HUDEP-2 (cell line): ENCODE data around the gene INS.
"Not testable (repeated sequence)": the region's sequence is repeated elsewhere in the genome, so short reads cannot be mapped to it uniquely, and the experiment has no call there.

ENCODE experiments used
- DNase-seq, 76 experiments: peaks; one replicate each; lab custom pipeline; 2025; ENCODE audit not compliant: unreplicated experiment in 76 of 76; lab: John Stamatoyannopoulos, UW

The INS gene

DNA sequence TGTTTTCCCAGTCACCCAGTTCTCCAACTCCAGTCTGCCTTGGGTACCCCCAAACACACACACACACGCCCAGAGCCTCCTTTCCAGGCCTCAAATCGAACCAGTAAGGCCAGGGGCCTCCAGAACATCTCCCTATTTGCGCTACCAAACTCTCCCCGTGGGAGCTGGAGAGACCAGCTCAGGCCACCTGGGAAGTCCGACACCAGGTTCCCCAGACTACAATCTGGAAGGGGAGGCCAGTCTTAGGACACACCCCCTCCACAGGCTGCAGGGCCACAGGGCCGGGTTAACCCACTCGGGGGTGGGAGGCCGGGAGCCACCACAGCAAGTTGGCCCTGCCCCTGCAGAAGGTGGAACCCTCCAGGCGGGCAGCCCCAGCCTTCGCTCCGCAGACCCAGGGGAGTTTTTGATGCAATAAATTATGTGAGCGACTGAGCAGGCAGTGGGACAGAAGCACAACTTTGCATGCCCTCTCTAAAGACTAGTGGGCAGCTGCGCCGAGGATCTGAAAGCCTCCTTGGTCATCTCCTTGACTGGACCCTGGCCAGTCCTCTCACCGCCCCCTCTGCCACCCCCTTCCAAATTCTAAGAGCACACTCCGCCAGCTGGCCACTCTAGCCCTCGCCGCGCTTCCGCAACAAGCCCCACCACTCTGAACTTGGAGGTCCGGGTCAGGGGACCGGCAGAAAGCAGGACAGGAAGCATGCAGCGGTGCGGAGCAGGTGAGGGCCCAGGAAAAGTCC, 24.6 kb downstream of the INS start:
- no peak for DNase-seq

DNA sequence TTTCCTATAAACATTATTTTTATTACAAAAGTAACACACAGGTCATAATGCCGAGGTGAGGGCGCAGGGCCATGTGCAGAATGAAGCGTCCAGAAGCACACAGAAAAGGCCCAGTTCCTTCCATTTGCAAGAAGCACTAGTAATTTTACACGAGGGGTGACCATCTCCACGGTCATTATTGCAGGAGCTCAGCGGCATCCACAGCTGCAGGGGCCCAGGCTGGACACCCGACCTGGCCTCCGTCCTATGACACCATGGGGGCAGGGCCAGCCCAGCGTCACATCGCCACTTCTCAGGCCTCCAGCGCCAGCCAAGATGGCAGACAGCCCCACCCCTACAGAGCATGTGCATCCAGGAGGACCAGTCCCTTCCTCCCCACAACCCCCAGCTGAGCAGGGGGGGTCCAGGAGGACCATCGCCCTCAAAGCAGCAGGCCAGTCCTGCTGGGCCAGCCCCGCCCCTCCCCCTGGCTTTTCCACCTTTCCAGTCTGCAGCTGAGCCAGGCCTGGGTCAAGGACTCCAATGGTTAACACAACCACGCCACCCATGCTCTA, 25.3 kb downstream of the INS start:
- no peak for DNase-seq

GRCh38 chr11:2135018-2135569, 25.9 kb downstream of the INS start:
- DNase-seq: no peak

DNA sequence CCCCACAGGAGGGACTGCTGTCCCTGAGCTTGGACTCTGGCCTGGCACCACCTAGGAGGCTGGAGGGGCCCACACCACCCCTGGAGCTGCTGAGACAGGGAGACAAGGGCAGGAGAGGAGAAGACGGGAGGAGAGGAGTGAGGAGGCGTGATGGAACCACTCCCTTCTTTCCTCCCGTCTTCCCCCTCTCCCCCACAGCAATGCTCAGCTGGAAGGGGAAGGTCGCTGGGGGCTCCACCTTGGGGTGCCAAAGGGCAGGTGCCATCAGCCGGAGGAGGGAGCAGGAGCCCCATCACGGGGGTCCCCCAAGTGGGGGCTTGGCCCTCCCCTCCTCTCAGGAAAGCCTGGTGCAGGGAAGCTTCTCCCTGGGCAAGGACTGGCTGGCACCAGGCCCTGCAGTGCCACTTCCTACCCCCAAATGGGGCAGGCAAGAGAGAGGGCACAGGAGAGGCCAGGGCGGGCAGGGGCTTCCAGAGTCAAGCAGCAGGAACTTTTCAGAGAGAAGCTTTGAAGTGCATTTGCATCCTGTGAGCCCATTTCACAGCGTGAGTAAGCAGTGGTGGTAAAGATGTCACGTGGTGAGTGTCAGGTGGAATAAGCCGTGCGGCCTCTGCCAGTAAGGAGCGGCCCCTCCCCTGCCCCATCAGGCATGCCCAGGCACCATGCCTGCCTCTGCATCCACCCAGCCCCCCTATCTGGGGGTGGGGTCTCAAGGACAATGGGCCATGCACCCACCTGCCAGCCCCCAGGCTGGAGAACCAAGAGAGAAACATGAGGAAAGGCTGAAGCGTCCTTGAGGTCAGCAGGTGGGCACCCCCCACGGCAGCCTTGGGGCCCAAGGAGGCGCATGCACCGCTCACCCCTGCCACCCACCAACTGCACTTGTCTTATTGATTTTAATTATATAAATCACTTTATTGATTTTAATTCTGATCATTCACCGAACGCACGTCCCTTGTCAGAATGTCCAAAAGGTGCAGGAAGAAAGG, 26.7 kb downstream of the INS start:
- no peak for DNase-seq

GRCh38 chr11:2133241-2134021, 27.6 kb downstream of the INS start:
- DNase-seq: no peak

- DNase-seq: no peak
Observed at GRCh38 chr11:2132874-2133240, 28.2 kb downstream of the INS start.

- no peak for DNase-seq
Observed at GRCh38 chr11:2132246-2132645, 28.8 kb downstream of the INS start.

- DNase-seq: no peak
Observed at GRCh38 chr11:2131371-2132236, 29.4 kb downstream of the INS start.

DNA sequence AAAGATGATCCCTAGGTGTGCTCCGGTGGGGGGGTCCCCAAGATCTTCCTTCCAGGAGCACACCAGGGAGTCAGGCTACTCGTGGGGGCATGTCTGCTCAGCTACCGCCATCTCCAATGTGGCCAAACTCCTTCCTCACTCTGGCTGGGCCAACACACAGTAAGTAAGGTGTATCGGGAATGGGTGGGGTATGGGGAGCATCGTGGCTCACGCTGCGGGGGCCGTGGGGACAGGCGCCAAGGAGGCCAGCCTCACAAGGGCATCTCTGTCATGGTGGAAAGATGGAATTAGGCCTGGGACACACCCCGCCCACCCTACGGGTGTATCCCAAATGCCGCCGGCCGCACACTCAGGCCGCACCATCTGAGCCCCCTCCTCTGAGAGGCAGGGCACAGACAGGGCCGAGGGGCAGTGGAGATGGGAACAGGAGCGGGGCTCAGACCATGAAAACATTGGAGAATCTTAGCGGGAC, 30.1 kb downstream of the INS start:
- DNase-seq: no peak

GRCh38 chr11:2129699-2130366, 31.2 kb downstream of the INS start:
- no peak for DNase-seq

- DNase-seq: no peak
Observed at GRCh38 chr11:2129308-2129698, 31.7 kb downstream of the INS start.

- DNase-seq: no peak
Observed at GRCh38 chr11:2128511-2129307, 32.3 kb downstream of the INS start.

DNA sequence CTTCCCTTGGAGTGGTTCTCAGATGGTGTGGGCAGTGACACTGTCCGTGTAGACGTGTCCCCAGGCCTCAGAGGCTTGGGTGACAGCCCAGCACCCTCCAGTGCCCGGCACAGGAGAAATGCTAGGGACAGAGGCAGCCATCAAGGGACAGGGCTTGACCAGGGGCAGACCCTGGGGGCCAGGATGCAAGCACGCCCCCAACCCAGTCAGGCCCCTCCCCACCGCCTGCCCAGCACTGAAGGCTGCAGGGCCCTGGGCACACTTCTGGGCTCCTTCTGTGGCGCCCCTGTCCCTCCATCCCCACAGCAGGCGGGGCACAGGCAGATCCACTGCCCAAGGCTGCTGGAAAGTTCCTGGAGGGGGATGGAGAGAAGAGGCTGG, 32.9 kb downstream of the INS start:
- DNase-seq: no peak

DNA sequence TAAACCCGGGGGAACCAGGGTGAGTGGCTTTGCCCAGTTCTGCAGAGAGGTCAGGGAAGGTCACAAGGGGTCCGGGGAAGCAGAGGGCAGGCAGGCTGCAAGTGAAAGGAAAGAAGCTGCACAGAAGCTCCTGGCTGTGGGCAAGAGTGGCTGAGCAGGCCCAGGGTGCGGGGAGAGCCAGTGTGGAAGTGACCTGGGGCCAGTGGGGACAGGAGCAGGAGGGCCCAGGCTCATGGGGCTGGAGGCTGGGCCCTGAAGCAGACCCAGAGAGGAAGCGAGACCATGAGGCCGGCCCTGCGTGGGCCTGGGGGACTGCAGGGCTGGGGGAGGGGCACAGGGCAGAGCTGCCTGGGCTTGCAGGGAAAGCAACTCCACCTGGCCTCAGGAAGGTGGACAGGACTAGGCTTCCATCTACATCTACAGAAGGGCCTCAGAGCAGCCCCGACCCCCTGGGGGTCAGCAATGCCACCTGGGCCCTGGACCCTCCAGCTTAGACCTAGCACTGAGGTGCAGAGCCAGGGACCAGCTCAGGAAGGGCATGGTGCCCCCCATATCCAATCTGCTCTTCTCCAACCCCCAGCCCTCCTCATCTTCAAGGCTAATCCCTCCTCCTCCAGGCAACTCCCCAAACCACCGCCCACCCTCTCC, 33.4 kb downstream of the INS start:
- DNase-seq: no peak

GRCh38 chr11:2126520-2127085, 34.4 kb downstream of the INS start:
- no peak for DNase-seq

GRCh38 chr11:2124736-2125484, 36.1 kb downstream of the INS start:
- not testable (repeated sequence) for DNase-seq

DNA sequence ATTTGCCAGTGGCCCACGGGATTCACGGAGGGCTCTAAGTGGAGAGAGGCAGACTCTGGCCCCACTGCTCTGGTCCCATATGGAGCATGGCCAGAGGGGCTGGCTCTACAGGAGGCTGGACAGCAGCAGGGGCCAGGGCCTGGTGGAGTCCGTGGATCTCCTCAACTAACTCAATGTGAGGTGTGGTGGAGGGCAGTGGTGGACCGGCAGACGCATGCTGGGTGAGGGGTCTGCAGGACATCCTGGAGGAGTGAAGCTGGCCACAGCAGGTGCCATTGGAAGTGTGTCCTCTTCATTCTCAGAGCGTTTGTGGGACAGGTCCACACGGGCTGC, 37.4 kb downstream of the INS start:
- DNase-seq: no peak
